HepG2 (cell line): ENCODE data around the gene DNAJB2.

Experiments
- ELF1 ChIP-seq: sonication (generic); formaldehyde crosslinking; IDR thresholded peaks from 2 replicates; pipeline ENCODE4 v1.4.0; 2020; ENCODE audit warnings: missing genetic modification reagents
- RELA ChIP-seq: sonication (generic); formaldehyde crosslinking; IDR thresholded peaks from 2 replicates; pipeline ENCODE4 v1.4.0; 2020; ENCODE audit warnings: missing genetic modification reagents
- TAF1 ChIP-seq: sonication (generic); formaldehyde crosslinking; IDR thresholded peaks from 2 replicates; pipeline ENCODE4 v1.4.0; 2020; ENCODE audit warnings: missing genetic modification reagents
- TF ChIP-seq, protein P1 (sequence below): sonication (generic); formaldehyde crosslinking; IDR thresholded peaks from 2 replicates; pipeline ENCODE4 v1.5.0; 2020; ENCODE audit warnings: mild to moderate bottlenecking, missing genetic modification reagents, moderate library complexity

DNA sequence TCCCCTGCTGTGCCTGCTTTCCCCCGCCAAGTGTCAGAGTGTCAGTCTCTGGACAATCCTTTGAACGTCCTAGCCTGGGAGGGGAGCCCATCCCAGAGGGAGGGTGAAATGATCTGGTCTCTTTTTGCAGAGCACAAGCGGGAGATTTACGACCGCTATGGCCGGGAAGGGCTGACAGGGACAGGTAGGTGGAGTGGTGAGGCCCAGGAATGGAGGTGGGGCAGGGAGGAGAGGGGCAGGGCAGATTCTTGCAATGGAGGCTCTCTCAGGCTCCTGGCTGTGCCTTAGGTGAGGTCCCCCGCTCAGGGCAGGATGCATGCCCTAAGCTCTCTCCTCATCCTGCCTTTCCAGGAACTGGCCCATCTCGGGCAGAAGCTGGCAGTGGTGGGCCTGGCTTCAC, 2.4 kb downstream of the DNAJB2 start:
- TF ChIP-seq, protein P1, sequence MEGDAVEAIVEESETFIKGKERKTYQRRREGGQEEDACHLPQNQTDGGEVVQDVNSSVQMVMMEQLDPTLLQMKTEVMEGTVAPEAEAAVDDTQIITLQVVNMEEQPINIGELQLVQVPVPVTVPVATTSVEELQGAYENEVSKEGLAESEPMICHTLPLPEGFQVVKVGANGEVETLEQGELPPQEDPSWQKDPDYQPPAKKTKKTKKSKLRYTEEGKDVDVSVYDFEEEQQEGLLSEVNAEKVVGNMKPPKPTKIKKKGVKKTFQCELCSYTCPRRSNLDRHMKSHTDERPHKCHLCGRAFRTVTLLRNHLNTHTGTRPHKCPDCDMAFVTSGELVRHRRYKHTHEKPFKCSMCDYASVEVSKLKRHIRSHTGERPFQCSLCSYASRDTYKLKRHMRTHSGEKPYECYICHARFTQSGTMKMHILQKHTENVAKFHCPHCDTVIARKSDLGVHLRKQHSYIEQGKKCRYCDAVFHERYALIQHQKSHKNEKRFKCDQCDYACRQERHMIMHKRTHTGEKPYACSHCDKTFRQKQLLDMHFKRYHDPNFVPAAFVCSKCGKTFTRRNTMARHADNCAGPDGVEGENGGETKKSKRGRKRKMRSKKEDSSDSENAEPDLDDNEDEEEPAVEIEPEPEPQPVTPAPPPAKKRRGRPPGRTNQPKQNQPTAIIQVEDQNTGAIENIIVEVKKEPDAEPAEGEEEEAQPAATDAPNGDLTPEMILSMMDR (CRISPR knock-in tag) = no peak
- TF ChIP-seq RELA (CRISPR knock-in tag) (no peak), TAF1 (CRISPR knock-in tag) (no peak), ELF1 (no peak)
